ENCODE data around the gene BMP2K. TPM values are rescaled to one million over a fixed set of nuclear protein-coding genes. Genes with fewer than 3 reads are reported as not detected.

The BMP2K gene
- total RNA-seq, 1 experiment from 2014 or later: 4.9 TPM

DNA sequence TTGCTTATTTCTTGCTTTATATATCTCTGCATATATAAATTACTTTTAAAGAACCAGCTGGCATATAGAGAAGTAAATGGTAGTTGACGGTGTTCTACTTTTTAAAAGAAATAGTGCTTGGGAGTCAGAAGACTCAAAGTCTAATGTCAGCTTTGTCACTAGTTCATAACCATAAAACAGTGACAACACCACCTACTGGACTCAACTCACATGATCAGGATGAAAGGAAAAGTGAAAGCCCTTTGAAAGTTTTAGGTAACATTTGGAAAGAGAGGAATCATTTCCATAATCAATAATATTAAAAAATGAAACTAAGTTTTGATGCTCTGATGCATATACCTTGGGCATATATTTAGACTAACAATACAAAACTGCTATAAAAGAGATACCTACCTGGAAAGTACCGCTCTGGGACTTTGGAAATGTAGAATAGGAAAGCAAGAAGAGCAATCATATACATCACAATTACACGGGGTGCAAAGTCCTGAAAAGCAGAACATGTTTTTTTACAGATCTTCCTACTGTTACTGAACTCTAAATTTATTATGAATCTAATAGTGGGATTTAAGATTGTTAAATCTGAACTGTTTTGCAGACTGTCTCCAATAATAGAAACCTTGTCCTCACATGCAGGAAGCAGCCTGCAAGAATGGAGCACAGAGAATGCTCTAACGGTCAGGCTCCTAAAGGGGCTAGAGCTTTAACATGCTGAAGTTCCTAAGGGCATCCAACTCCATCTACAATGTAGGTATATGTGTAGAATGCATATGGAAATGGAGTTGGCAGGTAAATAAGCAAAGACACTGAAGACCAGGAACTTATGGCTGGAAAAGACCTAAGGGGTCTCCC lies 147.5 kb downstream of the BMP2K start:
- Histone ChIP-seq H4K20me1 (ENCODE audit: insufficient read depth, low read depth, low read length) (no peaks in the 10 kb centered on the region), H3K36me3 (ENCODE audit: insufficient read depth, low read length) (no peaks in the 10 kb centered on the region), H3K27ac (ENCODE audit: low read length) (no peak overlapping the region), H3K9ac (ENCODE audit: low read length) (no peak overlapping the region), H3K4me1 (ENCODE audit: low read length) (no peaks in the 10 kb centered on the region), H2AFZ (ENCODE audit: low read length) (no peak overlapping the region), H3K4me2 (ENCODE audit: low read depth, low read length, poor library complexity, severe bottlenecking) (no peak overlapping the region), H3K9me2 (replicated peaks; ENCODE audit: insufficient read depth, low read length) (no peaks in the 10 kb centered on the region), H3K27me3 (ENCODE audit: low read length) (no peaks in the 10 kb centered on the region), H3K79me2 (ENCODE audit: low read length) (no peaks in the 10 kb centered on the region), H3K4me3 (ENCODE audit: low read length) (no peak overlapping the region), H3K9me3 (ENCODE audit: low read length) (no peaks in the 10 kb centered on the region)
- no peak for DNase-seq

DNA sequence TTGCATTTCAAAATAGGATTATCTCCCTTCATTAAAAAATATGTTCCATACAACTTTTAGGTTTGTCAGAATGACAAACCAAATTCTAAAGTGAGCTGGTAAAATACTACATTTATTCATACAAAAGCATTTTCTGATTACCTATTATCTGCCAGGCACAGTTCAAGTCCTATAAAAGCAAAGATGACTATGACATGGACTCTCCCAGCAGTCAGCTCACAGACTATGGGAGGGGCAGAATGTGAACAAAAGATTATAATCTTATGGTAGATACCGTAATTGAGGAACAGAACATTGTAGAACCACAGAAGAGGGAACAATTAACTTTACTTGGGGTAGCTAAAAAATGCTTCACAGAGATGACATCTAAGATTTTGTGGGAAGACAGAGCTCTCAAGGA lies 150.7 kb downstream of the BMP2K start:
- Histone ChIP-seq H3K4me2 (ENCODE audit: low read depth, low read length, poor library complexity, severe bottlenecking) (no peak overlapping the region), H3K9me2 (replicated peaks; ENCODE audit: insufficient read depth, low read length) (no peaks in the 10 kb centered on the region), H3K79me2 (ENCODE audit: low read length) (no peaks in the 10 kb centered on the region), H2AFZ (ENCODE audit: low read length) (no peak overlapping the region), H3K9me3 (ENCODE audit: low read length) (no peaks in the 10 kb centered on the region), H3K4me3 (ENCODE audit: low read length) (no peak overlapping the region), H3K36me3 (ENCODE audit: insufficient read depth, low read length) (no peaks in the 10 kb centered on the region; the same call in 1 of the 2 replicates), H3K9ac (ENCODE audit: low read length) (no peak overlapping the region), H3K4me1 (ENCODE audit: low read length) (no peaks in the 10 kb centered on the region), H3K27me3 (ENCODE audit: low read length) (no peaks in the 10 kb centered on the region), H3K27ac (ENCODE audit: low read length) (no peak overlapping the region), H4K20me1 (ENCODE audit: insufficient read depth, low read depth, low read length) (no peaks in the 10 kb centered on the region)
- DNase-seq: no peak

DNA sequence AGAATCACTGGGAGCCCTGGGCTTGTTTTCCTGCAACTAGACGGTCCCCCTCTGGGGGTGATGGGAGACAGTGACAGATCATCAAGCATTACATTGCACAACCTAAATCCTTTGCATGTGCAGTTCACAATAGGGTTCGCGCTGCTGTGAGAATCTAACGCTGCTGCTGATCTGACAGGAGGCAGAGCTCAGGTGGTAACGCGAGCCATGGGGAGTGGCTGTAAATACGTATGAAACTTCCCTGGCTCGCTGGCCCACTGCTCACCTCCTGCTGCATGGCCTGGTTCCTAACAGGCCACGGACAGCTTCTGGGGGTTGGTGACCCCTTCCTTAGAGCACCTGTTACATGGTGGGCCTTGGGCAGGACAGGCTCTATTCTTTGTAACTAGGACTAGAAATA lies 152.7 kb downstream of the BMP2K start:
- Histone ChIP-seq H3K36me3 (ENCODE audit: insufficient read depth, low read length) (no peaks in the 10 kb centered on the region; the same call in 1 of the 2 replicates), H3K27me3 (ENCODE audit: low read length) (no peaks in the 10 kb centered on the region), H3K4me3 (ENCODE audit: low read length) (no peak overlapping the region)

DNA sequence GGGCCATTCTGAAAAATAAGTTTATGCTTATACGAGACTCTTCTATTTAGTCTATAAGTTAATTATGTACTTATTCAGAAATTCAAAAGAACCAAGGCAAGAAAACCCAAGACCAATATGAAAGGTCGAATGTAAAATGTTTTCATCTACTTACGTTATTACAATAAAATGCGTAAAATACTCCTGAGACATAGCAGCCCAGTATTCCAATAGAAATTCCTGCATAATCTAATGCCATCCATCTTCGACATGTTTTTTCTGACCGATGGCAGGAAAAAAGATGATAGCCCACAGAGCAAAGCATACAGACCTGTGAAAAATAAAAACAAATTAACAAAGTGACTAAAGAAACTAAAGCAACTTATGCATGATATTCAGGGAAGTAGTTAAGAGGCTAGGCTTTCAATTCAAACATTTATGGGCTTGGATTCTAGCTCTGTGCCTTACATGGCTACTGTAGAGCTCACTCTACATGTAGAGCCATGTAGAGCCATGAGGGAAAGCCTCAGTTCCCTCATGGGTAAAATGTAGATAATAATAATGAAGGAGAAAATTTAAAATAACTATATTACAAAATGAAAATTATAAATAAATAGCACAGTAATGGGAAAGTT lies 154.0 kb downstream of the BMP2K start:
- no peaks in the 10 kb centered on the region for H3K9me3 ChIP-seq (ENCODE audit: low read length)
- no peak for DNase-seq
- no peaks in the 10 kb centered on the region for H4K20me1 ChIP-seq (ENCODE audit: insufficient read depth, low read depth, low read length)
- no peaks in the 10 kb centered on the region for H3K27me3 ChIP-seq (ENCODE audit: low read length)
- H2AFZ ChIP-seq (ENCODE audit: low read length): no peak overlapping the region
- H3K9me2 ChIP-seq (replicated peaks; ENCODE audit: insufficient read depth, low read length): no peaks in the 10 kb centered on the region
- H3K9ac ChIP-seq (ENCODE audit: low read length): no peak overlapping the region
- no peak overlapping the region for H3K4me2 ChIP-seq (ENCODE audit: low read depth, low read length, poor library complexity, severe bottlenecking)
- H3K27ac ChIP-seq (ENCODE audit: low read length): no peak overlapping the region
- H3K36me3 ChIP-seq (ENCODE audit: insufficient read depth, low read length): no peaks in the 10 kb centered on the region; the same call in 1 of the 2 replicates
- H3K4me3 ChIP-seq (ENCODE audit: low read length): no peak overlapping the region
- H3K79me2 ChIP-seq (ENCODE audit: low read length): peaks cover 4% of the 10 kb centered on the region; the same call in 1 of the 2 replicates
- no peaks in the 10 kb centered on the region for H3K4me1 ChIP-seq (ENCODE audit: low read length)

More for the DNA sequence above, 152.7 kb downstream of the BMP2K start:
- H3K9me3 ChIP-seq (ENCODE audit: low read length): no peaks in the 10 kb centered on the region
- no peak overlapping the region for H3K4me2 ChIP-seq (ENCODE audit: low read depth, low read length, poor library complexity, severe bottlenecking)
- no peaks in the 10 kb centered on the region for H4K20me1 ChIP-seq (ENCODE audit: insufficient read depth, low read depth, low read length)
- H3K4me1 ChIP-seq (ENCODE audit: low read length): no peaks in the 10 kb centered on the region
- no peak overlapping the region for H3K9ac ChIP-seq (ENCODE audit: low read length)
- no peak for DNase-seq
- no peak overlapping the region for H2AFZ ChIP-seq (ENCODE audit: low read length)
- no peak overlapping the region for H3K27ac ChIP-seq (ENCODE audit: low read length)
- no peaks in the 10 kb centered on the region for H3K9me2 ChIP-seq (replicated peaks; ENCODE audit: insufficient read depth, low read length)
- no peaks in the 10 kb centered on the region for H3K79me2 ChIP-seq (ENCODE audit: low read length)

DNA sequence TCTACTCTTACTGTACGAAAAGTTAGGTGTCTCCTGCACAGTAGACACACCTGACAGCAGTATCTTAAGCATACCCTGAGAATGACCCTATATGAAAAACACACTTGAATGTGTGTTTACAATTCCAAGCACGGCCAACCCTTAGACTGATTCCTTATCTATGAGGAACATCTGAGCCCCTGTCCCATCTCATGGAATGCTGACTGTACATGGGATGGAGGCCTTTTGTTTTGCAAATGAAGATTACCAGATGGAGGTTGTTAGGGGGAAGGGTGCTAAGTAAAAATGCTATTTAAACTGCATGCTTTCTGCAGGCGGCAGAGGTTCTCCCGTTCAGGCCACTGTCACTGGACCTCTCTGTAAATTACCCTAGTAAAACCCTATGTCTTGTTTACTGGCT lies 160.8 kb downstream of the BMP2K start:
- Histone ChIP-seq H2AFZ (ENCODE audit: low read length) (no peak overlapping the region), H3K4me1 (ENCODE audit: low read length) (peaks cover 19% of the 10 kb centered on the region), H3K9me2 (replicated peaks; ENCODE audit: insufficient read depth, low read length) (no peaks in the 10 kb centered on the region), H3K27me3 (ENCODE audit: low read length) (no peaks in the 10 kb centered on the region), H3K27ac (ENCODE audit: low read length) (no peak overlapping the region), H3K4me2 (ENCODE audit: low read depth, low read length, poor library complexity, severe bottlenecking) (peak overlapping the region; percentile 80), H3K36me3 (ENCODE audit: insufficient read depth, low read length) (no peaks in the 10 kb centered on the region), H4K20me1 (ENCODE audit: insufficient read depth, low read depth, low read length) (no peaks in the 10 kb centered on the region), H3K79me2 (ENCODE audit: low read length) (peaks cover 39% of the 10 kb centered on the region), H3K9ac (ENCODE audit: low read length) (no peak overlapping the region), H3K4me3 (ENCODE audit: low read length) (no peak overlapping the region), H3K9me3 (ENCODE audit: low read length) (no peaks in the 10 kb centered on the region)
- DNase-seq: no peak

DNA sequence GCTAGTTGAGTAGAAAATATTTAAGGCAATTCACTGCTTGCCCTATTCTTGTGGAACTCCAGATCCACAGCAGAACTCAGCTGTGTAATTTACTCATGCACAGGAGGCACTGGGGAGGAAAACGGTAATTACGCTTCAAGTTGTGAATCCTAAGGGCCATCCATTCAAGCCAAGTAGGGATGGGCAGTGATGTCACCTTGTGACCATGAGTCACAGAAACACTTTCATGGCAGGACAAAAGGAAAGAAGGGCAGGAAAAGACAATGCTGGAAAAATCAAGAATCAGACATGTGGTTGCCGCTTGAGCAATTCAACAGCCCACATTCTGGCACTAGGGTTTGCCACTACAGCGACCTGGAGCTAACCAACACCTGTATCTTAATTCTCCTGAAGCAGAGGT lies 161.7 kb downstream of the BMP2K start:
- Histone ChIP-seq H3K36me3 (ENCODE audit: insufficient read depth, low read length) (no peaks in the 10 kb centered on the region), H3K4me2 (ENCODE audit: low read depth, low read length, poor library complexity, severe bottlenecking) (peak overlapping the region; percentile 80), H3K9me2 (replicated peaks; ENCODE audit: insufficient read depth, low read length) (no peaks in the 10 kb centered on the region), H3K9ac (ENCODE audit: low read length) (peak overlapping the region; percentile 76), H3K79me2 (ENCODE audit: low read length) (peaks cover 39% of the 10 kb centered on the region), H3K4me3 (ENCODE audit: low read length) (peak overlapping the region; percentile 80), H3K9me3 (ENCODE audit: low read length) (no peaks in the 10 kb centered on the region), H3K27ac (ENCODE audit: low read length) (no peak overlapping the region), H2AFZ (ENCODE audit: low read length) (no peak overlapping the region), H3K27me3 (ENCODE audit: low read length) (no peaks in the 10 kb centered on the region), H4K20me1 (ENCODE audit: insufficient read depth, low read depth, low read length) (no peaks in the 10 kb centered on the region), H3K4me1 (ENCODE audit: low read length) (peaks cover 19% of the 10 kb centered on the region)
- DNase-seq: no peak

DNA sequence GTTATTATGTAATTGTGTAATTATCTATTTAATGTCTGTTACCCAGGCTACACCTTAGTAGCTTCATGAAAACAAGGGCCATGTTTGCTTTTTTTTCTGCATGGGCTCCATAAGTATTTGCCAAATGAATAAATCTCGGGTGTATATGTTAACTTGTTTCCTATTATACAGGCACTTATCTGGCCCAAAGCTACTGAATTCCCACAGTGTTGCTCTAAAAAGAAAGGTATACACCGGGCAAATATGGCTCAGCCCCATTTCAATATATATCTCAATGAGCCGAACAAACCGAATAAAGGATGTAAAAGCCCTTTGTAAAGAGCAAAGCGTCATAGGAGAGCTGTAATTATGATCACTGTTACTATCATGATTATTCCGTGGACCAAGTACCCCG lies 162.3 kb downstream of the BMP2K start:
- Histone ChIP-seq H2AFZ (ENCODE audit: low read length) (no peak overlapping the region), H3K4me3 (ENCODE audit: low read length) (peak overlapping the region; percentile 80), H4K20me1 (ENCODE audit: insufficient read depth, low read depth, low read length) (no peaks in the 10 kb centered on the region), H3K27me3 (ENCODE audit: low read length) (no peaks in the 10 kb centered on the region), H3K4me1 (ENCODE audit: low read length) (peaks cover 19% of the 10 kb centered on the region), H3K9me2 (replicated peaks; ENCODE audit: insufficient read depth, low read length) (no peaks in the 10 kb centered on the region), H3K27ac (ENCODE audit: low read length) (no peak overlapping the region), H3K79me2 (ENCODE audit: low read length) (peaks cover 39% of the 10 kb centered on the region), H3K36me3 (ENCODE audit: insufficient read depth, low read length) (no peaks in the 10 kb centered on the region), H3K9ac (ENCODE audit: low read length) (peak overlapping the region; percentile 76), H3K9me3 (ENCODE audit: low read length) (no peaks in the 10 kb centered on the region), H3K4me2 (ENCODE audit: low read depth, low read length, poor library complexity, severe bottlenecking) (peak overlapping the region; percentile 80)
- peak; percentile 41 for DNase-seq

DNA sequence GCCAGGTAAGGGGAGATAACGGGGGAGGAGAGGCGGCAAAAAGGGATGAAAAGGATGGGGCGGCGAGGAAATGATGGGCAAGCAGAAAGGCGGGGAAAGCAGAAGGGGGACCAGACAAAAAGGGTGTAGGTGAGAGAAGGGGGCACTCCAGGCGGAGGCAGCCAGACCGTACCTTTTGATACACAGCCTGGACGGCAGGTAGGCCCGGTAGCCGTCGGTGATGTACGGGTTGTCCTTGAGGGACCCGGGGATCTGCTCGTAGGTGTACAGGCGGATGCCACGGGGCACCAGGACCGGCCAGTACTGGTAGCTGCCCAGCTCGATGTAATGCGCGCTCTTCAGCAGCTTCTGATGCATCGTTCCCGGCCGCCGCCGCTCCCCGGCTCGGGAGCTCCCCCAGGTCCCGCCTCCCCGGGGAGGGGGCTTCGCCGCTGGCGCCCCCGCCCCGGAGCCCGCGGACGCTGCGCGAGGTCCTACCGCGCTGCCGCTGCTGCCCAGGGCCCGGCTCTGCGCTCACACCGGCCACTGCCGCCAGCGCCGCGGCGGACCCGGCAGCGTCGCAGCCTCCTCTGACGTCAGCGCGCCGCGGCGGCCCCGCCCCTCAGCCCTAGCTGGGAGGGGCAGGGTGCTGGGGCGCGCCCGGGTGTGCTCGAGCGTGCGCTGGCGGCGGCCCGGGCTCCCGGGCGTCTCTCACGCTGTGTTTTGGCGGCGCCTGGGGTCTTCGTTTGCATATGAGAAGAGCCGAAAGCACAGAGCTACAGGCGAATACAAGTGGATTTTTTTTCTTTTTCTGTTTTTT lies 162.9 kb downstream of the BMP2K start, which contains the start of gene PAQR3:
PAQR3 (minus strand) TSS at position 571 of the 799 bp plus-strand sequence; CDS start at position 357, 214 bp downstream.
- peak within 1 kb of the TSS; percentile 80 for H3K4me2 ChIP-seq (ENCODE audit: low read depth, low read length, poor library complexity, severe bottlenecking)
- H3K9ac ChIP-seq (ENCODE audit: low read length): peak within 1 kb of the TSS; percentile 76
- no peaks in the 10 kb centered on the region for H4K20me1 ChIP-seq (ENCODE audit: insufficient read depth, low read depth, low read length)
- no peaks in the 10 kb centered on the region for H3K27me3 ChIP-seq (ENCODE audit: low read length)
- H3K4me1 ChIP-seq (ENCODE audit: low read length): peaks cover 19% of the 10 kb centered on the region
- no peak within 1 kb of the TSS for H3K27ac ChIP-seq (ENCODE audit: low read length)
- H2AFZ ChIP-seq (ENCODE audit: low read length): peak within 1 kb of the TSS; percentile 92
- no peaks in the 10 kb centered on the region for H3K36me3 ChIP-seq (ENCODE audit: insufficient read depth, low read length)
- peaks cover 39% of the 10 kb centered on the region for H3K79me2 ChIP-seq (ENCODE audit: low read length)
- DNase-seq: peak; percentile 87
- no peaks in the 10 kb centered on the region for H3K9me2 ChIP-seq (replicated peaks; ENCODE audit: insufficient read depth, low read length)
- H3K9me3 ChIP-seq (ENCODE audit: low read length): no peaks in the 10 kb centered on the region
- H3K4me3 ChIP-seq (ENCODE audit: low read length): peak within 1 kb of the TSS; percentile 80
